ENCODE data around the gene MTIF3.

MTIF3 gene

GRCh38 chr13:27481766-27482165 lies 31.4 kb upstream of the MTIF3 start:
- Histone ChIP-seq H3K4me3 (ENCODE audit: low read length) (no peak overlapping the region), H3K9me3 (ENCODE audit: control insufficient read depth, low read length) (peaks cover 16% of the 10 kb centered on the region), H3K9ac (ENCODE audit: low read length) (no peak overlapping the region), H3K4me1 (ENCODE audit: control insufficient read depth, insufficient read depth, low read length) (peaks cover 10% of the 10 kb centered on the region), H3K27me3 (replicated peaks; ENCODE audit: control insufficient read depth, insufficient read depth, low read length) (peaks cover 24% of the 10 kb centered on the region), H3K36me3 (ENCODE audit: control insufficient read depth, insufficient read depth, low read length, severe bottlenecking) (no peaks in the 10 kb centered on the region)
- peak; percentile 42 for DNase-seq (ENCODE audit: low read depth)

- Histone ChIP-seq H3K9ac (ENCODE audit: low read length) (no peak overlapping the region), H3K4me1 (ENCODE audit: control insufficient read depth, insufficient read depth, low read length) (peaks cover 10% of the 10 kb centered on the region)
- peak; percentile 44 for DNase-seq (ENCODE audit: low read depth)
These were observed 26.8 kb upstream of the MTIF3 start for GRCh38 chr13:27476943-27477703.

GRCh38 chr13:27474751-27475268 lies 24.4 kb upstream of the MTIF3 start:
- Histone ChIP-seq H3K9me3 (ENCODE audit: control insufficient read depth, low read length) (no peaks in the 10 kb centered on the region), H3K36me3 (ENCODE audit: control insufficient read depth, insufficient read depth, low read length, severe bottlenecking) (no peaks in the 10 kb centered on the region), H3K4me1 (ENCODE audit: control insufficient read depth, insufficient read depth, low read length) (peaks cover 10% of the 10 kb centered on the region), H3K9ac (ENCODE audit: low read length) (no peak overlapping the region), H3K27me3 (replicated peaks; ENCODE audit: control insufficient read depth, insufficient read depth, low read length) (peaks cover 4% of the 10 kb centered on the region), H3K4me3 (ENCODE audit: low read length) (no peak overlapping the region)
- no peak for DNase-seq (ENCODE audit: low read depth)

More at GRCh38 chr13:27476943-27477703, 26.8 kb upstream of the MTIF3 start:
- Histone ChIP-seq H3K4me3 (ENCODE audit: low read length) (peak overlapping the region; percentile 23), H3K36me3 (ENCODE audit: control insufficient read depth, insufficient read depth, low read length, severe bottlenecking) (no peaks in the 10 kb centered on the region), H3K9me3 (ENCODE audit: control insufficient read depth, low read length) (peaks cover 7% of the 10 kb centered on the region), H3K27me3 (replicated peaks; ENCODE audit: control insufficient read depth, insufficient read depth, low read length) (peaks cover 15% of the 10 kb centered on the region)

GRCh38 chr13:27472941-27473340 lies 22.6 kb upstream of the MTIF3 start:
- H3K4me3 ChIP-seq (ENCODE audit: low read length), result no peak overlapping the region
- peaks cover 10% of the 10 kb centered on the region for H3K4me1 ChIP-seq (ENCODE audit: control insufficient read depth, insufficient read depth, low read length)
- no peak for DNase-seq (ENCODE audit: low read depth)
- no peak overlapping the region for H3K9ac ChIP-seq (ENCODE audit: low read length)
- no peaks in the 10 kb centered on the region for H3K9me3 ChIP-seq (ENCODE audit: control insufficient read depth, low read length)
- no peaks in the 10 kb centered on the region for H3K36me3 ChIP-seq (ENCODE audit: control insufficient read depth, insufficient read depth, low read length, severe bottlenecking)
- H3K27me3 ChIP-seq (replicated peaks; ENCODE audit: control insufficient read depth, insufficient read depth, low read length), result no peaks in the 10 kb centered on the region

- Histone ChIP-seq H3K9me3 (ENCODE audit: control insufficient read depth, low read length) (no peaks in the 10 kb centered on the region), H3K4me1 (ENCODE audit: control insufficient read depth, insufficient read depth, low read length) (peaks cover 6% of the 10 kb centered on the region), H3K4me3 (ENCODE audit: low read length) (no peak overlapping the region), H3K9ac (ENCODE audit: low read length) (no peak overlapping the region), H3K27me3 (replicated peaks; ENCODE audit: control insufficient read depth, insufficient read depth, low read length) (no peaks in the 10 kb centered on the region), H3K36me3 (ENCODE audit: control insufficient read depth, insufficient read depth, low read length, severe bottlenecking) (no peaks in the 10 kb centered on the region)
- DNase-seq (ENCODE audit: low read depth), result no peak
These were observed 22.1 kb upstream of the MTIF3 start for GRCh38 chr13:27472441-27472840.

- DNase-seq (ENCODE audit: low read depth), result no peak
- Histone ChIP-seq H3K9ac (ENCODE audit: low read length) (no peak overlapping the region), H3K4me1 (ENCODE audit: control insufficient read depth, insufficient read depth, low read length) (no peaks in the 10 kb centered on the region), H3K4me3 (ENCODE audit: low read length) (no peak overlapping the region), H3K9me3 (ENCODE audit: control insufficient read depth, low read length) (no peaks in the 10 kb centered on the region), H3K36me3 (ENCODE audit: control insufficient read depth, insufficient read depth, low read length, severe bottlenecking) (no peaks in the 10 kb centered on the region), H3K27me3 (replicated peaks; ENCODE audit: control insufficient read depth, insufficient read depth, low read length) (no peaks in the 10 kb centered on the region)
These were observed 19.9 kb upstream of the MTIF3 start for GRCh38 chr13:27470075-27470820.

- no peaks in the 10 kb centered on the region for H3K9me3 ChIP-seq (ENCODE audit: control insufficient read depth, low read length)
- no peak overlapping the region for H3K9ac ChIP-seq (ENCODE audit: low read length)
- no peaks in the 10 kb centered on the region for H3K36me3 ChIP-seq (ENCODE audit: control insufficient read depth, insufficient read depth, low read length, severe bottlenecking)
- H3K27me3 ChIP-seq (replicated peaks; ENCODE audit: control insufficient read depth, insufficient read depth, low read length), result no peaks in the 10 kb centered on the region
- no peak overlapping the region for H3K4me3 ChIP-seq (ENCODE audit: low read length)
- DNase-seq (ENCODE audit: low read depth), result no peak
- H3K4me1 ChIP-seq (ENCODE audit: control insufficient read depth, insufficient read depth, low read length), result no peaks in the 10 kb centered on the region
These were observed 16.1 kb upstream of the MTIF3 start for GRCh38 chr13:27466513-27466912.

GRCh38 chr13:27465611-27466010 lies 15.2 kb upstream of the MTIF3 start:
- H3K4me3 ChIP-seq (ENCODE audit: low read length), result no peak overlapping the region

GRCh38 chr13:27463500-27463899 lies 13.1 kb upstream of the MTIF3 start:
- H3K9me3 ChIP-seq (ENCODE audit: control insufficient read depth, low read length), result no peaks in the 10 kb centered on the region
- DNase-seq (ENCODE audit: low read depth), result no peak

More at GRCh38 chr13:27465611-27466010, 15.2 kb upstream of the MTIF3 start:
- no peak for DNase-seq (ENCODE audit: low read depth)
- Histone ChIP-seq H3K36me3 (ENCODE audit: control insufficient read depth, insufficient read depth, low read length, severe bottlenecking) (no peaks in the 10 kb centered on the region), H3K9me3 (ENCODE audit: control insufficient read depth, low read length) (no peaks in the 10 kb centered on the region), H3K9ac (ENCODE audit: low read length) (no peak overlapping the region), H3K4me1 (ENCODE audit: control insufficient read depth, insufficient read depth, low read length) (no peaks in the 10 kb centered on the region), H3K27me3 (replicated peaks; ENCODE audit: control insufficient read depth, insufficient read depth, low read length) (no peaks in the 10 kb centered on the region)

GRCh38 chr13:27461940-27462584 lies 11.7 kb upstream of the MTIF3 start:
- H3K27me3 ChIP-seq (replicated peaks; ENCODE audit: control insufficient read depth, insufficient read depth, low read length), result peaks cover 3% of the 10 kb centered on the region
- no peak overlapping the region for H3K9ac ChIP-seq (ENCODE audit: low read length)
- H3K9me3 ChIP-seq (ENCODE audit: control insufficient read depth, low read length), result no peaks in the 10 kb centered on the region
- DNase-seq (ENCODE audit: low read depth), result no peak
- H3K4me3 ChIP-seq (ENCODE audit: low read length), result no peak overlapping the region
- H3K36me3 ChIP-seq (ENCODE audit: control insufficient read depth, insufficient read depth, low read length, severe bottlenecking), result no peaks in the 10 kb centered on the region
- no peaks in the 10 kb centered on the region for H3K4me1 ChIP-seq (ENCODE audit: control insufficient read depth, insufficient read depth, low read length)

More at GRCh38 chr13:27463500-27463899, 13.1 kb upstream of the MTIF3 start:
- peaks cover 3% of the 10 kb centered on the region for H3K27me3 ChIP-seq (replicated peaks; ENCODE audit: control insufficient read depth, insufficient read depth, low read length)
- H3K36me3 ChIP-seq (ENCODE audit: control insufficient read depth, insufficient read depth, low read length, severe bottlenecking), result no peaks in the 10 kb centered on the region
- H3K4me1 ChIP-seq (ENCODE audit: control insufficient read depth, insufficient read depth, low read length), result no peaks in the 10 kb centered on the region
- no peak overlapping the region for H3K4me3 ChIP-seq (ENCODE audit: low read length)
- no peak overlapping the region for H3K9ac ChIP-seq (ENCODE audit: low read length)

- peak; percentile 15 for DNase-seq (ENCODE audit: low read depth)
- Histone ChIP-seq H3K36me3 (ENCODE audit: control insufficient read depth, insufficient read depth, low read length, severe bottlenecking) (no peaks in the 10 kb centered on the region), H3K9ac (ENCODE audit: low read length) (peak overlapping the region; percentile 26), H3K9me3 (ENCODE audit: control insufficient read depth, low read length) (no peaks in the 10 kb centered on the region), H3K4me3 (ENCODE audit: low read length) (no peak overlapping the region), H3K4me1 (ENCODE audit: control insufficient read depth, insufficient read depth, low read length) (peaks cover 5% of the 10 kb centered on the region), H3K27me3 (replicated peaks; ENCODE audit: control insufficient read depth, insufficient read depth, low read length) (peaks cover 3% of the 10 kb centered on the region)
These were observed 5.0 kb upstream of the MTIF3 start for GRCh38 chr13:27455331-27455855.
